GM21515 (cell line): ENCODE results near the gene NBEAL2.
"Not testable (repeated sequence)": the region's sequence is repeated elsewhere in the genome, so short reads cannot be mapped to it uniquely, and the experiment has no call there.

ENCODE experiments used
- ATAC-seq: cut with Tn5 transposase; IDR thresholded peaks from one replicate; pipeline ENCODE4 v1.9.1; 2021; ENCODE audit not compliant: unreplicated experiment

The NBEAL2 gene

DNA sequence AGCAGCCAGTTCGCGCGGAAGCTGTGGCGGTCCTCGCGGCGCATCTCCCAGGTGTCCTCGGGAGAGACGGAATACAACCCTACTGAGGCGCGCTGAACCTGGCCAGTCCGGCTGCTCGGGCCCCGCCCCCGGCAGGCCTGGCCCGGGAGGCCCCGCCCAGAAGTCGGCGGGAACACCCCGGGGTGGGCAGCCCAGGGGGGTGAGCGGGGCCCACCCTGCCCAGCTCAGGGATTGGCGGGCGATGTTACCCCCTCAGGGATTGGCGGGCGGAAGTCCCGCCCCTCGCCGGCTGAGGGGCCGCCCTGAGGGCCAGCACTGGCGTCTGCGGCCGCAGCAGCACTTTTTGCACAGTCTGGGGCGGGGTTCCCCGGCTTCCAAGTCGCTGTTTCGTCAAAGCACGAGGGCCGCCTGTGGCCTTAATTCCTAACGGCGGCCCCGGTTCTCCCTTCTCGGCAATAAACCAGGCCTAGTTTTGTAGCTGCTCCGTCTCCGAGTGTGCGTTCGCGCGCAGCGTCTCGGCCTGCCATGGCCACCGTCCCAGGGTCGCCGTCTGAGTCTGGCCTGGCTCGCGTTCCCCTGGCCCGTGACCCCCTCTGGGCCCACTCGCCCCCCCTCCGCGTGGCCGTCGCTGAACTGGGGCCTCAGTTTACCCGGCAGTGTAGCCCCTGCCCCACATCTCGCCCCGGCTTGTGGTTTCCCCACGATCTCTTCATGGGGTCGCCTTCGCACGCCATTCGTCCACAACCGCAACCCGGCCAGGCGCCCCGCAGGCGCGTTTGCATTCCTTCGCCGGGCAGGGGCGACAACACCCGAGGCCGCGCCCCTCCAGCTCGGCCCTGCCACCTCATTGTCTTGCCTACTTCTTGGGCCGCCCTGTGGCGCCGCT lies 30.0 kb downstream of the NBEAL2 start:
- ATAC-seq = peak; percentile 73

DNA sequence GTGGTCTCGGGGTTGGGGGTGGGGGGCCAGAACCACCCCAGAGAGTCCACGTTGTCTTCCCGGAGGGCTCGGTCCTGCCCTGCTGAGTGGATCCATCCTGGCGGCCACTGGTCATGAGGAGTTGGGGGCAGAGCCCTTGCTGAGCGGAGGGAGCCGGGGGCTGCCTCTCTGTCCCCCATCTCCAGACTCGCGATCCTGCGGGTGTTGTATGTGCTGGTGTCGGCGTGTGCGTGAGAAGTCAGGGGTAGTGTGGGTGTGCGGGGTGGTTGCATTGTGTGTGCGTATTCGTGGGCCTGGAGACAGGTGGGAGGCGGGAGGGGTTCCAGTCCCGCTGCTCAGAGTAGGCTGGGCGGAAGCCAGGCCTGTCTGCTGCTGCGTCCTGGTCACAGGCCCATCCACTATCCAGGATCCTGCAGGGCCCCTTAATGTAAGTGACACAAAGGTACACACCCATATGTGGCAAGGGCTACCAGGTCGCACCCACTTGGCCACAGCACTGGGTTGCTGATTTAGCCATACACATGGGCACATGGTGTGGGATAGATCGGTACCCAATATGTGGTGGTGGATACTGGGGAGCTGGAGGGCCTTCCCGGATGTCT lies 30.7 kb downstream of the NBEAL2 start:
- ATAC-seq = no peak

GRCh38 chr3:47010910-47011309 lies 31.4 kb downstream of the NBEAL2 start:
- no peak for ATAC-seq

- ATAC-seq = no peak
Observed at GRCh38 chr3:47011371-47011770, 31.9 kb downstream of the NBEAL2 start.

DNA sequence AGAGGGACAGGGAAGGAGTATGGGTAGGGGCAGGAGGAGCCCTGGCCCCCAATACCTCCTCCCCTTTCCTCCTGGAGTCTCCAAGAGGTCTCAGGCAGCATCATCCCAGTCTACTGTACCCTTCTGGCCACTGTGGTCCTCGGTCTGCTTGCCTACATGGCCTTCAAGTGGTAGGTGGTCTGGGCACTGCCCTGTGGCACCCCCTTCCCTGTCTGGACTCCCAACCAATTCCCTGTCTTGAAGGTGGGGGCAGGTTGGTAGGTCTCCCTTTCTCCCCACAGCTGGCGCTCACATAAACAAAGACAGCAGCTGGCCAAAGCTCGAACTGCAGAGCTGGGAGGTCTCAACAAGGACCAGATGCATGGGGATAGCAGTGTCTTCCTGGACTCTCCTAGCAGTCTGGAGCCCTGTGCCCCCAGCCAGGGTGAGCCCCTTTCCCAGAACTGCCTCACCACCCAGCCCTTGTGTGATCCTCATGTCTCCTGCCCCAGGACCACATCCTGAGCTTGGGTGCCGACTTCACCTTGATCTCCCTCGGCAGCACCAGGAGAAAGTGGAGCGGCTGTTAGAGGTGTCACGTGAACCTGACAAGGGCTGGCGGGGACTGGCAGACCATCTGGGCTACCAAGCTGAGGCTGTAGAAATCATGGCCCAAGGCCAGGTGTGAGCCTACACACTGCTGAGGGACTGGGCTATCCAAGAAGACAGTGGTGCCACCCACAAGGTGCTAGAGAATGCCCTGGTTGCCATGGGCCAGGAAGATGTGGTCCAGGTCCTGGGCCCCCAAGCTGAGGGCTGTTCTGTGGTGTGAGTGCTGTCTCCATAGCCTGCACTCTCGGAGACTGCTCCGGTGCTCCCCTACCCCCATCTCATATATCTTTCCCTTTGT lies 33.1 kb downstream of the NBEAL2 start:
- no peak for ATAC-seq

- no peak for ATAC-seq
Observed at GRCh38 chr3:47013231-47013630, 33.8 kb downstream of the NBEAL2 start.

DNA sequence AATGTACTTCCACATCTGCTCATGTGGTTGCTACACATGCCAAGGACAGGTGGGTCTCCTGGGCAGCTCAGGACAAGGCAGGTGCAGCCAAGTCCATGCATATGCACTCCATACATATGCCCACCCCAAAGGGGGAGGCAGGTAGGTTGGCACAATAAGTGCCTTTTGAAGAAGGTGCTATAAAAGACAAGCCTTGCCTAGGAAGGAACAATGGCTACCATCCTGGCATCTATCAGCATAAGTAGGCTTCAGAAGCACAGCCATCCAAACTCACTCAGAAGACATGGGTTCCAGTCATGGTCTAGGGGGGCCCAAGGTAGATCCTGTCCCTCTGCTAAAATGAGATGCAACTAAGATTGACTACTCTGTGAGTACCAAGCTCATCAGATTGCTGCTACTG lies 34.6 kb downstream of the NBEAL2 start:
- no peak for ATAC-seq

- ATAC-seq = no peak
Observed at GRCh38 chr3:47015151-47015550, 35.7 kb downstream of the NBEAL2 start.

DNA sequence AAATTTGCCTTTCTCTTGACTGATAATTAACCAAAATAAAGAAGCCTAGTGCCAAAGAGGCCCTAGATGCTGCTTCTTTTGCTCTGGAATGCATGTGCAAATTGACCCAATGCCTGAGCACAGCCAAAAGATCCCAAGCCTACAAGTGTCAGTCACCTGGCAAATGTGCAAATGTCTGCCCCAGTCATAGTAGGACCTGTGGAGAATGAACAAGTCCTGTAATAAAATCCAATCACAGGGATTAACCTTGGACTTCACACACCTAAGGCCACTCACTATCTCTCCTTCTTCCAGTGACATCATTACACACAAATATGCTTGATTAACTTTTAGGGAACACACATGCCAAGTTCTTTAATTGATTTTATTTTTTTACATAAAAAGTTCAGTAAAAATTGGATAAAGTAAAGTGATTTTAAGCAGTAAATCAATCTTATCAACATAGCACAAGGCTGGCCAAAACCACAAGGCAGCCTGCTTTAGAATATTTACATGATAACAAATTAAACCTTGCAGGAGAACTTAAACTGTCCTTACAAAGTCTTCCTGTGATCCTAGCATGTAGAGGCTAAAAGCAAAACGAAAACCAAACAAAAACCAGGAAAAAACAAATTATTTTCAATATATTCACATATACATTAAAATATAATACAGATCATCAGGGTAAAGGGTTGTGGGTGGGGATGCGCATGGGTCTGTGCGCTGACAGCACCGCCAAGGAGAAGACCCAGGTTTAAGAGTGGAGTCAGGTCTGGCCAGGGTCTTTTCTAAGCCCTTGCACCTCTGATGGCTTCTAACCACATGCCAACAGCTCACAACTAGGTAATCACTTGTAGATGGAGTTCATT lies 36.8 kb downstream of the NBEAL2 start:
- no peak for ATAC-seq

GRCh38 chr3:47016934-47017435 lies 37.5 kb downstream of the NBEAL2 start:
- no peak for ATAC-seq

- no peak for ATAC-seq
Observed at GRCh38 chr3:47017504-47018268, 38.2 kb downstream of the NBEAL2 start.

- ATAC-seq = no peak
Observed at GRCh38 chr3:47018269-47018611, 38.8 kb downstream of the NBEAL2 start.

DNA sequence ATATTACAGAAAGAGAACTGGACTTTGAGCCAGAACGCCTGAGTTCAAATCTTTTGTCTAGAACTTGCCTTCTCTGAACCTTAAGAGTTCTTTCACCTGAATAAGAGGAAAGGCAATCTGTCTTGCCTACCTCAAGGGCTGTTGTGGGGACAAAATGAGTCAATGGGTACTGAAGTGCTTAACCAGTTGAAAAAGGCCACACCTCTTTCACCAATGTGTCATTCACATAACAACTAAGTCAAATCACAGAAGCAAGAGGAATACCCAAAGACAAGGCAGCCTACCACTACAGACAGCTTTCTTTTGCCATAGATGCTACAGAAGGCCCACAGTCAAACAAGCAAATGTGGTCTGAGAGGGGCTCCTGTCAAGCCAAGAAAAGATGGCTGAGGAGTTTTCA lies 39.7 kb downstream of the NBEAL2 start:
- no peak for ATAC-seq

GRCh38 chr3:47020311-47020710 lies 40.8 kb downstream of the NBEAL2 start:
- no peak for ATAC-seq

DNA sequence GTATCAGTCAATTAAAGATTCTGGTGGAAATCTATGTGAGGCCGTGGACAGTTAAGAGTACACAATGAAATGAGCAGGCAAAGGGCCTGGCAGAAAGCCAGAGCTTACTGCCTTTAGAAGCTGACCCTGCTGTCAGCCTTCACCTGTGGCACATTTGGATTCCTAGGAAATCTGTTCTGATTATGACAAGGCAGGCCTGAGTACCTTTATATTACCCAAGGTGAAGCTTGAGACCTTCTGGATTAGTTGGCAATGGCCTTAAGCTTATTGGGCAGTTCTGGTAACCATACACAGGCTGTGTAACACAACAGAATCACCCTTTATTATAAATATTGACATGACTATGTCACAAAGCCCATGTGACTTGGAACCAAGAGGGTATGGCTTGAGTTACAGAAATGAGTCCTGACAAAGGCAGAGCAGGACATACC lies 43.2 kb downstream of the NBEAL2 start:
- ATAC-seq = no peak

GRCh38 chr3:47024932-47025331 lies 45.5 kb downstream of the NBEAL2 start:
- no peak for ATAC-seq

DNA sequence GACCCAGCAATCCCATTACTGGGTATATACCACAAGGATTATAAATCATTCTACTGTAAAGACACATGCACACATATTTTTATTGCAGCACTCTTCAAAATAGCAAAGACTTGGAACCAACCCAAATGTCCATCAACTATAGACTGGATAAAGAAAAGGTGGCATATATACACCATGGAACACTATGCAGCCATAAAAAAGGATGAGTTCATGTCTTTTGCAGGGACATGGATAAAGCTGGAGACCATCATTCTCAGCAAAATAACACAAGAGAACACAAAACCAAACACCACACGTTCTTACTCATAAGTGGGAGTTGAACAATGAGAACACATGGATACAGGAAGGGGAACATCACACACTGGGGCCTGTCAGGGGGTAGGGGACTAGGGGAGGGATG lies 47.0 kb downstream of the NBEAL2 start:
- not testable (repeated sequence) for ATAC-seq

GRCh38 chr3:47028146-47028545 lies 48.7 kb downstream of the NBEAL2 start:
- no peak for ATAC-seq

DNA sequence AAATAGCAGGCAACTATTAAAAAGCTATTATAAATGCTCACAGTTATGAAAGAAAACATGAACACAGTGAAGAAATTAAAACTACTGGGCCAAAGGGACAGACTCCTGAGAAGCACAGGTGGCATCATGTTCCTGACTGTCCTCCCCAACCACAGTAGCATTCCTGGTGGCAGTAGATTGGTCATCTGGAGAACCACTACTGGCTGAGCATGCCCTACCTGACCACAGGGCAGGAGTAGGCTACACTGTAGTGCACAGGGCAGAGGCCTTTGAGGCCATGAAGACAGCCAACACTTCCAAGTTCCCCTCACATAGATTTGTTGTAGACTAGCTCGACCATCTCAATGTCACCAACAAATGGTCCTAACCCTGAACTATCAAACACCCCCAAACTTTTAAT lies 49.2 kb downstream of the NBEAL2 start:
- no peak for ATAC-seq

DNA sequence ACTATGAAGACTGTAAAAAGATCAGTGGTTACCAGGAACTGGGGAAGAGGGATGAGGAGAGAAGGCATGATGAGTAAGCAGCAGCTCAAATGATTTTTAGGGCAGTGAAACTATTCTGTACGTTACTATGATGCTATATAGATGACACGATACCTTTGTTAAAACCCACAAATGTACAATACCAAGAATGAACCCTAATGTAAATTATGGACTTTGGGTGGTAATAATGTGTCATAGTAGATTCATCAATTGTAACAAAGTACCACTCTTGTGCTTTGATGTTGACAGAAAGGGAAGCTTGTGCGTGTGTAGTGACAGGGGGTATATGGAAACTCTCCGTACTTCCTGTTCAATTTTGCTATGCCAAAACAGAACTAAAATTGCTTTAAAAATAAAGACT lies 51.6 kb downstream of the NBEAL2 start:
- ATAC-seq = not testable (repeated sequence)
